Measurements from ENCODE around the gene SSPN. TPM values are rescaled to one million over a fixed set of nuclear protein-coding genes. Genes with fewer than 3 reads are reported as not detected.

Gene SSPN
- total RNA-seq, 1 donor from 2014 or later = 2.1 TPM

DNA sequence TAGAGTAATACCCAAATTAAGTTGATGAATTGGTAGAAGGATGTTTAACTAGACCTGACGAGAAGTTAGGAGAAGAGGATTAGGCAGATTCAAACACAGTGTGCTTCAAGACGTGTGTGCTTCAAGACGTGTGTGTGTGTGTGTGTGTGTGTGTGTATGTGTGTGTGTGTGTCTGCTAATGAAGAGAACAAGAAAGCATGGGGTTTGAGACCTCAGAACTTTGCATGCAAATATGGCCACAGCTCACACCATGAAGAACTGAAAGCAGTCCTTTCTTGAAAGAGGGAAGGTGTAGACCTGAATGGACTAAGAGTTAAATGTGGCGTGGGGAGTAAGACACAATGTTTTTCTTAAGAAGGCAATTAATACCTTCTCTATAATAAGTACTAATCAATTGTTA is 32.5 kb upstream of the SSPN start:
- no peaks in the 10 kb centered on the region for H3K36me3 Mint-ChIP-seq (ENCODE audit: insufficient read depth)
- peaks cover 4% of the 10 kb centered on the region for H3K4me1 Mint-ChIP-seq (ENCODE audit: low read depth)
- H3K4me3 Mint-ChIP-seq (ENCODE audit: low read depth) = no peak overlapping the region
- H3K27ac Mint-ChIP-seq = no peak overlapping the region
- no peaks in the 10 kb centered on the region for H3K27me3 Mint-ChIP-seq
- TF ChIP-seq, protein P1, sequence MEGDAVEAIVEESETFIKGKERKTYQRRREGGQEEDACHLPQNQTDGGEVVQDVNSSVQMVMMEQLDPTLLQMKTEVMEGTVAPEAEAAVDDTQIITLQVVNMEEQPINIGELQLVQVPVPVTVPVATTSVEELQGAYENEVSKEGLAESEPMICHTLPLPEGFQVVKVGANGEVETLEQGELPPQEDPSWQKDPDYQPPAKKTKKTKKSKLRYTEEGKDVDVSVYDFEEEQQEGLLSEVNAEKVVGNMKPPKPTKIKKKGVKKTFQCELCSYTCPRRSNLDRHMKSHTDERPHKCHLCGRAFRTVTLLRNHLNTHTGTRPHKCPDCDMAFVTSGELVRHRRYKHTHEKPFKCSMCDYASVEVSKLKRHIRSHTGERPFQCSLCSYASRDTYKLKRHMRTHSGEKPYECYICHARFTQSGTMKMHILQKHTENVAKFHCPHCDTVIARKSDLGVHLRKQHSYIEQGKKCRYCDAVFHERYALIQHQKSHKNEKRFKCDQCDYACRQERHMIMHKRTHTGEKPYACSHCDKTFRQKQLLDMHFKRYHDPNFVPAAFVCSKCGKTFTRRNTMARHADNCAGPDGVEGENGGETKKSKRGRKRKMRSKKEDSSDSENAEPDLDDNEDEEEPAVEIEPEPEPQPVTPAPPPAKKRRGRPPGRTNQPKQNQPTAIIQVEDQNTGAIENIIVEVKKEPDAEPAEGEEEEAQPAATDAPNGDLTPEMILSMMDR (IDR thresholded peaks at IDR 0.05; ENCODE audit: unreplicated experiment) = no peak
- no peak for DNase-seq (ENCODE audit: low spot score, unreplicated experiment)
- peaks cover 3% of the 10 kb centered on the region for H3K9me3 Mint-ChIP-seq (ENCODE audit: low read depth)

DNA sequence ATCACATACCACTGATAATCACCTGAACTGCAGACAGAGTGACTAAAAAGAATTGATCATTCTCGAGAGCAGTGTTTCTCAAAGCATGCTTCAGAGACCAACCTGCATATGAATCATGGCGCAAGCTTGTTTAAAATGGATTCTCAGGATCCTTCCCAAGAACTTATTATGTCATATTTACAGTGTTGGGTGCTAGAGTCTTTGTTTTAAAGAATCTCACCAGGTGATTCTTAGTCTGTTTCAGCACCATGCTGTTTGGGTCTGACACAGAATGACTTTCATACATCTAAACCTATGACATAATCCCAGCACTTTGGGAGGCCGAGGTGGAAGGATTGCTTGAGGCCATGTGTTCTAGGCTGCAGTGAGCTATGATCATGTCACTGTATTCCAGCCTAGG is 31.3 kb upstream of the SSPN start:
- Mint-ChIP-seq H3K4me3 (ENCODE audit: low read depth) (no peak overlapping the region), H3K27me3 (peaks cover 3% of the 10 kb centered on the region), H3K4me1 (ENCODE audit: low read depth) (no peaks in the 10 kb centered on the region), H3K36me3 (ENCODE audit: insufficient read depth) (no peaks in the 10 kb centered on the region), H3K9me3 (ENCODE audit: low read depth) (no peaks in the 10 kb centered on the region), H3K27ac (peak overlapping the region; percentile 34)
- DNase-seq (ENCODE audit: low spot score, unreplicated experiment) = no peak
- TF ChIP-seq, protein P1 (IDR thresholded peaks at IDR 0.05; ENCODE audit: unreplicated experiment) = no peak

DNA sequence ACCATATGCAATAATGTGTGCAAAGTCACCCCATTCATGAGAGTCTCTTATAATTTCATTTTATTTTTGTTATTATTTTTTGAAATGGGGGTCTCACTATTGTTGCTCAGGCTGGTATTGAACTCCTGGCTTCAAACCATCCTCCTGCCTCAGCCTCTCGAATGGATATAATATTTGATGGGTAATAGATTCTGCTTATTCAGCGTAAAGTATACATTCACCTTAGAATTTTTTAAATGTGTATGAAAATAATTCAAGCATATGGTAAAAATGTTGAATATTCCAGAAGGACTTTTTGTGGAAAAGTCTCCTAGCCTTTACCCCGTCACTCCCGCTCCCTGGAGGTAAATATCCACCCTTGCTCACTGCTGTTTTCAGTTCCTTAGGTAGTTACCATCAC is 23.4 kb upstream of the SSPN start:
- no peak for DNase-seq (ENCODE audit: low spot score, unreplicated experiment)
- Mint-ChIP-seq H3K27me3 (peaks cover 19% of the 10 kb centered on the region), H3K36me3 (ENCODE audit: insufficient read depth) (no peaks in the 10 kb centered on the region), H3K4me1 (ENCODE audit: low read depth) (peaks cover 3% of the 10 kb centered on the region), H3K27ac (no peak overlapping the region), H3K4me3 (ENCODE audit: low read depth) (no peak overlapping the region), H3K9me3 (ENCODE audit: low read depth) (no peaks in the 10 kb centered on the region)
- TF ChIP-seq, protein P1 (IDR thresholded peaks at IDR 0.05; ENCODE audit: unreplicated experiment) = no peak

DNA sequence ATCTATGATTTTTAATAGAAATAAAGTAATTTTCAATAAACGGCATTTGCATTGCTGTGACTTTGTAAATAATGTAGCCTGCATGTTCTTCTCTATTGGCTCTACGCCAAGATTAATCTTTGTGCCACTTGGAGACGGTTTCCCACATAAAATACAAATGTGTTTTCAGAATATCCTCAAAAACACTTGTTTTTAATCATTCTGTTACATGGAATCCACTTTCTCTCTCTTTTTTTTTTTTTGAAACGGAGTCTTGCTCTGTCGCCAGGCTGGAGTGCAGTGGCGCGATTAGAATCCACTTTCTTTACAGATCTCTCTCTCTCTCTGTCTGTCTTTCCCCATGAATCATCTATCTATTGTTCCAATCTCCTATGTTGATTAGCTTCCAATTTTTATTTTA is 22.8 kb upstream of the SSPN start:
- no peaks in the 10 kb centered on the region for H3K36me3 Mint-ChIP-seq (ENCODE audit: insufficient read depth)
- peaks cover 3% of the 10 kb centered on the region for H3K4me1 Mint-ChIP-seq (ENCODE audit: low read depth)
- no peak for DNase-seq (ENCODE audit: low spot score, unreplicated experiment)
- peaks cover 20% of the 10 kb centered on the region for H3K27me3 Mint-ChIP-seq
- H3K27ac Mint-ChIP-seq = no peak overlapping the region
- no peaks in the 10 kb centered on the region for H3K9me3 Mint-ChIP-seq (ENCODE audit: low read depth)
- TF ChIP-seq, protein P1 (IDR thresholded peaks at IDR 0.05; ENCODE audit: unreplicated experiment) = no peak
- no peak overlapping the region for H3K4me3 Mint-ChIP-seq (ENCODE audit: low read depth)

DNA sequence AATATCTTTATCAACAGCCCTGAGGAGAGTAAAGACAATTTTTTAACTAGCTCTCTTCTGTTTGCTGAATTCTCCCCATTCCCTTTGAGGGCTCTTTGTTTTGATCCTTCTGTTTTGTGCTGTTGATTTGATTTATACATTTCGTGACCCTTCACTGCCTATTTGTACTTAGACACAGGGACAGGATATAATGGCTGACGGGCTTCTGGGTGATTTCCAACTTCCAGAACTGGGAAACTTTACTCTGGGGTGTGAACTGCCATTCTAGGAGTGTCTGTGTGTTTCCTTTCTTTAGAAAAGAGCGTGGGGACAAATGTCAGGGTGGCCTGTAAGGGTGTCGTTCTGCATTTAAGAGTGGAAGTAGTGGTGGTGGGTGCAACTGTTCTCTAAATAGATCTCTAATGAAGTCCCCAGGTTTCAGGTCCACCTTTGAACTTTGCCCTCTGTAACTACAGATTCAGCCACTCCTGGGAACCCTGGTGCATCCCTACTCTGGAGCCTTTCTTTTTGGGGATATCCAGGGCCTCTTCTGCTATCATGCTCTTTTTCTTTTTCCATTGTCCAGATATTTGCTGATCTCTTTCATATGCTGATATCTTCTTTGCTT is 22.3 kb upstream of the SSPN start:
- H3K4me3 Mint-ChIP-seq (ENCODE audit: low read depth) = no peak overlapping the region
- no peaks in the 10 kb centered on the region for H3K36me3 Mint-ChIP-seq (ENCODE audit: insufficient read depth)
- DNase-seq (ENCODE audit: low spot score, unreplicated experiment) = no peak
- TF ChIP-seq, protein P1 (IDR thresholded peaks at IDR 0.05; ENCODE audit: unreplicated experiment) = no peak
- peaks cover 23% of the 10 kb centered on the region for H3K27me3 Mint-ChIP-seq
- no peak overlapping the region for H3K27ac Mint-ChIP-seq
- no peaks in the 10 kb centered on the region for H3K9me3 Mint-ChIP-seq (ENCODE audit: low read depth)
- peaks cover 3% of the 10 kb centered on the region for H3K4me1 Mint-ChIP-seq (ENCODE audit: low read depth)

All from progenitor cell of endocrine pancreas (in vitro differentiated cells).